Measurements from ENCODE around the gene CELA3A.
"Not testable (repeated sequence)": the region's sequence is repeated elsewhere in the genome, so short reads cannot be mapped to it uniquely, and the experiment has no call there.

The CELA3A gene

DNA sequence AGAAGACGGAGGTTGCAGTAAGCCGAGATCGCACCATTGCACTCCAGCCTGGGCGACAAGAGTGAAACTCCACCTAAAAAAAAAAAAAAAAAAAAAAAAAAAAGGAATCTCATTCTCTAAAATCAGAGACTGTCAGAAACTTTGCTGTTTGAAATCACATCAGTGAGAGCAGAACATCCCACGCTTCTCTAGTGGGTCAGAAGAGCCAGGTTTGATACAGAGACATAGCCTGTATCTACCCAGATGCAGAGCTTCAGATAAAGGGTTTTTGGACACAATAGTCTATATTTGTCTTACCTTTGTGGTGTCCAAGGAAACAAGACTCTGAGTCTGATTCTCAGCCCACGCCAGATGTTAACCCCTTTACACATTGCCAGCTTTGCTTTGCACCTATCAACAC lies 19.6 kb downstream of the CELA3A start:
- DNase-seq: no peak

DNA sequence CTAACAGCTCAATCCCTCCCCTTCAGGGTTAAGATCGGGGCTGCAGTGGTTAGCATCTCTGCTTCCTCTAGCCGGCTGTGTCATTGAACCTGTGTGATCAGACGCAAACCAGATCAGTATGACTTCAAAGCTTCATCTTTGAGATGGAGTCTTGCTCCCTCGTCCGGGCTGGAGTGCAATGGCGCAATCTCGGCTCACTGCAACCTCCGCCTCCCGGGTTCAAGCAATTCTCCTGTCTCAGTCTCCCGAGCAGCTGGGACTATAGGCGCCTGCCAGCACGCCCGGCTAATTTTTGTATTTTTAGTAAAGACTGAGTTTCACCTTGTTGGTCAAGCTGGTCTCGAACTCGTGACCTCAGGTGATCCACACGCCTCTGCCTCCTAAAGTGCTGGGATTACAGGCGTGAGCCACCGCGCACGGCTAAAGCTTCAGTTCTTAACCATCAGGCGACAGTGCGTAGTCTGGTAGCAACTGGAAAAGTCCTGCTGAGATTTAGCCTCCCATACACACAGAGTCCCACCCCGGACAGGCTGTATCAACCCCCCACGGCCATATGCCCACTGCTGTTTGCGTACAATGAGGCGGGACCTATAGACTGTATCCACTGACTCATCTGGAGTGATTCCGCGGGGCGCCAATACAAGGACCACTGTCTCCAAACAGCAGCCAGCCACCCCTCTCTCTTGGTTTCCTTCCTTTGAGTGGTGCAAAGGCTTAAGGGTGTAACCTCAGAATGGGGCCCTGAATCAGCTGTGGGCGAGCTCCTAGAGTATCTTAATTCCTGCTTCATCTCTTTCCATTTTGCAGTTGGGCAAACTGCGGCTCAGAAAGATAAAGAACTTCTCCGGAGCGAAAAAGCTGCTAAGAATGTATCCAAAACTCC lies 23.3 kb downstream of the CELA3A start:
- peak; percentile 84 to 90 for DNase-seq

DNA sequence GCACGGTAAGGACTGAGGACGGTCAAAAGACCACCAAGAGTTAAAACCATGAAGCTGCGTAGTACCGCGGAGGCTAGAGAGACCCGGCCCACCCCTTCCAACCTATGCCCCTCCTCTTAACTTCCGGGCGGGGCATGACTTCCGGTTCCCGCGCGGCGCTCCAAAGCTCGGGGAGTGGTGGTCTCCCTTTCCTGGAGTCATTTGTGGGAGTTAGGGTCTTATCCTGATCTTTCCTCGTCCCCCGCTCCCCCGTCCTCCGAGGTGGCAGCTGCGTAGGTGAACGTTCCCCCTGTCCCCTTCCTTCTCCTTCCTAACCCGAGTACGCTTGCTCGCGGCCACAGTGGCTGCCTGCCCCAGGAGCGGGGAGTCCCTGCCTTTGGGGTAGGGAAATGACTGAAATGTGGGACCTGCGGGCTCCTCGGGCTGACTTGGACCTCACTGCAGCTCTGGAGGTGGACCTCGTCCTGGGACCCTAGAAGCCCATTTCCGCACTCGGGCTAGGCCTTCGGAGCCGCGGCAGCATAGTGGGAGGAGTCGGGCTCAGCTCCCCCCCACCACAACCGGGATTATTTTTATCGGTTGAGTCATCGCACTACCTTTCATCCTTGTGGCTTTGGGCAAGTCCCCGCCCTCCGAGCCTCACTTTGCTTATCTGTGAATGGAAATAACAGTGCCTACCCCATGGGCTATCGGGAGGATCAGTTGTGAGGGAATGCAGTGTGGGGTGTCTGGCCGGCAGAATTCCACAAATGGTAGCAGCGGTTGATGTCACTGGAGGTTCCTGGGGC lies 24.1 kb downstream of the CELA3A start:
- DNase-seq: peak; percentile 92 to 95

DNA sequence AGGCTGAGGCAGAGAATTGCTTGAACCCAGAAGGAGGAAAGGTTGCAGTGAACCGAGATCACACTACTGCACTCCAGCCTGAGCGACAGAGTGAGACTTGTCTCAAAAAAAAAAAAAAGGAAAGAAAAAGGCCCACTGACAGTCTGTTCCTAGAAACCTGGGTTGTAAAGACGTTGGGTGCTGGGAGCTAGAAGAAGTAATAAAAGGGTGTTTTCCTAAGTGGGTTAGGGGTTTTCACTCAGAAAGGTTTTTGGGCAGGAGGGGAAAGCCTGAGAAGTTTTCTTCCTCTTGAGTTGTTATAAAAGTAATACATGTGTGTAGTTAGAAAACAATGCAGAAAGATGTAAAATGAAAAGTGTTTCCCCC lies 25.4 kb downstream of the CELA3A start:
- DNase-seq: no peak

DNA sequence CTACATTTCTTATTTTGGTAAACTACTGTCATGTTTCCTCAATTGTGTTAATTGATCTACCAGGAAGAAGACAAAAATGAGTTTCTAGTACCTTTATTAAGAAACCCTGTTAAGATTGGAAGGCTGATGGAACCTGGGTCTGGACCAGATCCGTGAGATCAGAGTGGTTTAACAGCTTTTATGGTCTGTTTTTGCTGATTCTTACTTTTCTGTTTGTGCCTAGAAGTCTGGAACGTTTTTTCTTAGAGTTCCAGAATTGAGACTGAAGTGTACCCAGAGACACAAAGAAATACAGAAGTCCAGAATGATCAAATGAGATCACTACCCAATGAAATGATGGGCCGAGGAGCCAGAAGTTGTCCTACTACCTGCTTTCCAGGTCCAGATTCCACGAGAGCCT lies 28.6 kb downstream of the CELA3A start:
- no peak for DNase-seq

DNA sequence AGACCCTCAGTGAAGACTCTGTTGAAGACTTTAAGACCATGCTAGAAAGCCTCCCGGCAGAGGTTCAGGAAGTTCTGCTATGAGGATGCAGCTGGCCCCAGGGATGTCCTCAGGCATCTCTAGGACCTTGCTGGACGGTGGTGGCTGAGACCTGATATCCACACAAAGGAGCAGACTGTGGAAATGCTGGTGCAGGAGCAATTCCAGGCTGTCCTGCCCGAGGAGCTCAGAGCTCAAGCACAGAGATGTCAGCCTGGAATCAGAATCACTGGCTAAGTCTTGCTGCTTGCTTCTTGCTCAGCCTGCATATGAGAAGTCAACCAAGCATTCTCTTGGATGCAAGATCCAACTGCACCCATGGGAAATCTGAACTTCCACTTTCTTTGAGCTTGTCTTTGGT lies 29.0 kb downstream of the CELA3A start:
- no peak for DNase-seq

DNA sequence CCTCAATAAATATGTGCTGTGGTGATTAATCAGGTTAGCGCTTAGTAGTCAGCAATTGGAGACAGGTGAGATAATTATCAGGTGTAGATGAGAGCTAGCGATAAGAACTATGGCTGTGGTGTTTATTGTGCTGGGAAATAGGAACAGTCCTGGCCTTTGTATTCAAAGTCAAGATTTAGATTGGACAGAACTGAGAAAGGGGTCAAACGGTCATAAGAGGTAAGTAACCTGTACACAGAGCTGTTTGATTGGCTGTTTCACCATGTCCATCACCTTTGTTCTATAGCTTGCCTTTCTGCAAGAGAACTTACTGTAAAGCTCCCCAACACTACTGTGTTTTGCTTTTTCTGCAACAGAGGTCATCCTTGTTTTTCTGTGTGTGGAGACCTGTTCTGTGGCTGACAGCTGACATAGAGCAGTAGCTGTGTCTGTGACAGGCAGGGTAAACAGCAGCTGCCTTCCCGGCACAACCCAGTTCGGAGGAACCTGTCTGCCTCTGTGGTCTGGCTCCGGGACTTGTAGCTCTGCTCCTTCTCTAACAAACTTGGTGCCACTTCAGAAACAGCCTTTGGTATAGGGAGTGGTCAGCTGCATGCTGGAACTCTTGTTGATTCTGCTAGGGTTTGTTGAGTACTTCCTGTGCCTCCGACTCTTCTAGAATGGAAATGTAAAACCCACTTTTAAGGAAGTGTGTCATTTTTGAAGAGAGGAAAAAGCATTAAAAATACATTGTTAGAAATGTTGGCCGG lies 29.9 kb downstream of the CELA3A start:
- no peak for DNase-seq

DNA sequence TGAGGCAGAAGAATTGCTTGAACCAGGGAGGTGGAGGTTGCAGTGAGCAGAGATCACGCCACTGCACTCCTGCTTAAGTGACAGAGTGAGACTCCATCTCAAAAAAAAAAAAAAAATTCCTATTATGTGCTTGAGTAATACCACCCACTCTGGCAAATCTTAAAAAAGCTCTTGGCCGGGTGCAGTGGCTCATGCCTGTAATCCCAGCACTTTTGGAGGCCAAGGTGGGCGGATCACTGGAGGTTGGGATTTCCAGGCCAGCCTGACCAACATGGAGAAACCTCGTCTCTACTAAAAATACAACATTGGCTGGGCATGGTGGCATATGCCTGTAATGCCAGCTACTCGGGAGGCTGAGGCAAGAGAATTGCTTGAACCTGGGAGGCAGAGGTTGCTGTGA lies 33.4 kb downstream of the CELA3A start:
- not testable (repeated sequence) for DNase-seq

DNA sequence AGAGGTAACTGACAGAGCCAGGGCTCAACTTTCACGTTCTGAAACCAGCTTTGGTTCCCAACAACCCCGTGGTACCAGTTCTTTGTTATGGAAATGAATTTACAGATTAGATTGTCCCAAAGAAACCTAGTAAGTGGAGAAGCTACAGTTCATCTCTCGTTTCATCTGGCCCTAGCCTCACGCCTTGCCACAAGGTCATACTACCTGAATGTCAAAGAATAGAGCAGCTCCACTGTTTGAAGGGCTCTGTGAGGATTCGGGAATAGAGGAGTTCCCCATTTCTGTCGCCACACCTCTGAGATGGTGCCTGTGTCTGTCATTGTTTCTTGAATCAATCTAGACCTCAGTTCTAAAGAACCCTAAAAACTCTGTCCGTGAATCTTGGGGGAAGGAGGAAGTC lies 36.1 kb downstream of the CELA3A start:
- no peak for DNase-seq

DNA sequence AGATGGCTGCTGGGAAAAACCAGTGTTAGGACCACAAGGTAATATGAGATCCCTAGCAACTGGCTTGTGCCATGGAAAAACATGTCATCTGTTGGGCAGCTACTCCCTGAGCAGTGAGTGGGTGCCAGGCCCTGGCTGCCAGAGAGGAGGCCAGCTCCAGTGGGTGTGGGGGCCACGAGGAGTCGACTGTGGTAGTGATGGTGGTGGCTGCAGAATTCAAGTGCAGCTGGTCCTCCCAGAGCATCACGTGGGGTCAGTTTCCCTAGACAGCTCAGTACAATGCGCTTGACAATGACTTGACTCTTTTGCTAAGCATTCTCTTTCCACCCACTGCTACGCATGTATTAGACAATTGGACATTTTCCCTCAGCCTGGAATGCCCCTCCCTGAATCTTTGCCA lies 36.6 kb downstream of the CELA3A start:
- no peak for DNase-seq

DNA sequence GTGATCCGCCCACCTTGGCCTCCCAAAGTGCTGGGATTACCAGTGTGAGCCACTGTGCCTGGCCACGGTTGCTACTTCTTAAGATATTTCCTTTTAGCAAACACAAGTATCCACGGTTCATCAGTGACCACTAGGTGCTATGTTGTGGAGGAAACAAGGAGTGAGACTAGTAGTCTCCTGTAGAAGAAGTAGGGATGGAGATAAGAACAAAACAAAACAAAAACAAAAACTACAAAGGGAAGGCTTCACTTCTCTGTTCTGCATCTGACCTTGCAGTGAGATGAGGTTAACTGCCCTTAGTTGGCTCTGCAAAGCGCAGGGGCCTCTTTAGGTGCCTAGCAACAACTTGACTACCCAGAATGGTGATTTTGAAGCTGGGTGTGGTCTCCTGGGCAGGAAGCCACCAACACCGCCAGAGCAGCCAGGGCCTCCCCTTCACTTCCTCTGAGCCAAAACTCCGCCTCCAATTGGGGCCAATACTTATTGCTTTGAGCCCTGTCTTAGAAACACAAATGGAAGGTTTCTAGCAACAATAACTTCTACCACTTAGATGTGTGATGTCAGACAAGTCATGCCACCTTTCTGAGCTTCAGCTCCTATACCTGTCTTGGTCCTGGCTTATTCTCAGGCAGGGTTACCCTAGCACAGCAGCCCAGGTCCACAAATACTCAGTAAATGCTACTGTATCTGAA lies 38.3 kb downstream of the CELA3A start:
- peak; percentile 65 to 83 for DNase-seq

DNA sequence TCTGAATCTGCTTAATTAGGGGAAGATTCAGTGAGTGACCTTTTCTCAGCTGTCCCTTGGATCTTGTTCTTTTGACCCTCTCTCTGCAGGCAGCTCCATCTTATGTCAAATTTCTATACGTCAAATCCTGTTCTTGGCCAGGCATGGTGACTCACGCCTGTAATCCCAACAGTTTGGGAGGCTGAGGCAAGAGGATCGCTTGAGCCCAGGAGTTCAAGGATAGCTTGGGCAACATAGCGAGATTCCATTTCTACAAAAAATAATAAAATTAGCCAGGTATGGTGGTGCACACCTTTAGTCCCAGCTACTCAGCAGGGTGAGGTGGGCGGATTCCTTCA lies 38.8 kb downstream of the CELA3A start:
- no peak for DNase-seq

DNA sequence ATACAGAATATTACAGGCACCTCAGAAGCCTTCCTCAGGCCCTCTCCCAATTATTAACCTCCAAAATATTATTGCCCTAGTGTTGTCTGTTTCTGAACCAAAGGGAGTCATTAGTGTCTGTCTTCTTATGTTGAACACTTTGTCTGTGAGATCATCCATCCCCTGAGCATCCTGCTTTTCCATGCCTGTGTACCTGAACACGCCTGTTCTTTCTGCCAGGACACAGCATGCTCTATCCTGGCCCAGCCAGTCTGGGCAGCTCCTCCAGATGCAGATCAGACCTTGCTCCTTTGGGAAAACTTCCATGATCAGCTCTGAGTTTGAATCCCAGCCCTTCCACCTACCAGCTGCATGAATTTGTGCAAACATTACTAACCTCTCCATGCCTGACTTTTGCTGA lies 40.0 kb downstream of the CELA3A start:
- DNase-seq: no peak

DNA sequence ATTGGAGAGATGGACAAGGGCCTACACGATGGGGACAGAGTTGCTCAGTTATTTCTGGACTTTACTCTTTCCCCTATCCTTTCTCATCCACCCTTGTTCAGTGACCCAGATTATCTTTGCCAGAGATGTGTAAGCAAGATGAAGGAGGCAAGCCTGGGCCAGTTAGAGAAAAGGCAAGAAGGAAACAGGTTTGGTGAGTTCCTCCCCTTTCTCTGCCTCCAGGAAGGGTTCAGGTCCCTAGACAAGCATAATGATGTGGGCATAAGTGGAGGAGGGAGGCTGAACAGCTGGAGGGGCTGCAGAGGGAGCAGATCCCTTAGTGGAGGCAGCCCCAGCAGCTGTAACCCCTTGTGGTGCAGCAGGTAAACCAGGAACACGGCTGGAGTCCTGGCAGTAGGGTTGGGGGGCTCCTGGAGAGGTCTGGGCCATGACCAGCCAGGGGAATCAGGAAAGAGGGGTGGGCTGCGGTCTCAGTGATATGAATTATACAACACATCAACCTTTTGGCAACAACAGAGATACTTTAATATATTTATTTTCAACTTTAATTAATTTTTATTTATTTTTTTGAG lies 41.8 kb downstream of the CELA3A start:
- no peak for DNase-seq

DNA sequence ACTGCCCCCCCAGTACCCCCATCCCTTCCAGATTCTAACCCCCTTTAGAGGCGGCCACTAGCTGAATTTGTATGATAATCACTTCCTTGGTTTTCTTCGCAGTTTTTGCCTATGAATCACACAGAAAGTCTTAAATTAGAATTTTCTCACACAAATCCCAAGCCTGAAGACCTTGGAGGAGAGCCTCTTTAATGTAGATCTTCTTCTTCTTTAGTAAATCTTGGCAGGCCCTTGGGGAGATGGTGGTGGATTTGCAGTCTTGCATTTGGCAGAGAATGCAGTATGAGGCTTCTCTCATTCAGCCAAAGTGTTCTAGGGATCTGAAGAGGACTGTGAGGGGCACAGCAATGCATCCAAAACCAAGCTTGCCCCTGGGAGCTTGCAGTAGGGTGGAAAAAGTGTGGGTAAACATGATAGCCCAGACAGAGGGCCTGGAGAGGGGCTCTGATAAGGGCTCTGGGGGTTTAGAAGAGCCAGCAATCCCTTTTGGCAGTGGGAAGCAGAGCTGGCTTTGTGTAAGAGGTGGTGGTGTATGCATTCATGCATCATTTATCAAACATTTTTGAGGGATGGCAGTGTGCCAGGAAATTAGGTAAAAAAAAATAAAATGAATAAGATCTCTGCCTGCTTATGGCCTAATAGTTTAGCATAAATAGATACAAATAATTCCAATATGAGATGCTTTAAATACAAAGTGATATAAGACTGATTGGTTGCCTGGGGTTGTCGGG lies 43.4 kb downstream of the CELA3A start:
- peak; percentile 66 to 79 for DNase-seq

DNA sequence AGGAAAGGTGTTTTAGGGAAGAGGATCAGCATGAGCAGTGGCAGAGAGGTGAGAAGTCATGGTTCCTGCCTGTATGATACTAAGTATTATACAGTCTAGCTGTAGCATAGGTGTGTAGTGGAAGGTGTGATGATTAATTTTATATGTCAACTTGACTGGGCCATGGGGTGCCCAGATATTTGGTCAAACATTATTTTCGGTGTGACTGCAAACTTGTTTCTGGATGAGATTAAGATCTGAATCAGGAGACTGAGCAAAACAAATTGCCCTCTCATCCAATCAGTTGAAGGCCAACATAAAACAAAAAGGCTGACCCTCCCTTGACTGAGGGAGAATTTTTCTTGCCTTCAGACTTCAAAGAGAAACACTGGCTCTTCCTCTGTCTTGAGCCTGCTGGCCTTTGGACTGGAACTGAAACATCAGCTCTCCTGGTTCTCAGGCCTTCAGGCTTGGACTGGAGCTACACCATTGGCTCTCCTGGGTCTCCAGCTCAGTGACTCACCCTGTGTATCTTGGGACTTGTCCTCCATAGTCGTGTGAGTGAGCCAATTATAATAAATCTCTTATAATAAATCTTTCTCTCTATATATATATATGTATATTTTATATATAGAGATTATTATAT lies 44.3 kb downstream of the CELA3A start:
- DNase-seq: peak in 1 of 2 experiments; percentile 20

DNA sequence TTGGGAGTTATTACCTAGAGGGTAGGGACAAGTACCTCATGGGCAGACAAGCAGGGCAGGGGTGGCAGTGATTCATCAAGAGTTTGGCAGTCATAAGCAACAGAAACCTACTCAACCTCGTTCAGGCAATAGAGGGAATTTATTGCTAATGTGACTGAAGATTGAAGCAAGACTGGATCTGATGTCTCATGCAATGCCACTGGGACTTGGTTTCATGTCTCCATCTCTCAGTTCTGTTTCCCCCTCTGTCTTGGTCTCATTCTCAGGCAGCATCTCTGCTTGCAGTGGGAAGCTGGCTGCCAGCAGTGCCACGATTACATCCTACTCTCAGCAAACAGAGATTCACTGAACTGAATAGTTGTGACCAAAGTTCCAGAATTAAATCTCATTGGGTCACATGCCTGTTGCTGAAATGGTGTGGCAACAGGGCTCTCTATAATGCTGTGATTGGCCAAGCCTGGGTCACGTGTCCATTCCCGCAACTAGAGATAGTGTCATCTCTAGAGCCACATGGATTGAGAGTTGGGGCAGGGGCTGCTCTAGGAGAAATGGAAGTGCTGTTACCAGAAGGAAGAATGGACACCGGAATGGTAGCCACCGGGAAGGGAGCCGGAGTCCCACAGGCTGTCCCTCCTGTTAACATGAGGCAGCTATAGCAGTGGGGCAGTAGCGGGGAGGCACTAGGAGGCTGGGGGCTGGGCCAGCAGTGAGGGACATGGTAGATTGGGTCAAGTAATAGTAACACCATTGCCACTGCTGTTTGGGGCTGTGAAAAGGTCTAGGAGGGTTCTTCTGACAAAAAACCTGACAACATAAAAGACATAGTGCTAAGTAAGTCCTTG lies 47.1 kb downstream of the CELA3A start:
- no peak for DNase-seq

DNA sequence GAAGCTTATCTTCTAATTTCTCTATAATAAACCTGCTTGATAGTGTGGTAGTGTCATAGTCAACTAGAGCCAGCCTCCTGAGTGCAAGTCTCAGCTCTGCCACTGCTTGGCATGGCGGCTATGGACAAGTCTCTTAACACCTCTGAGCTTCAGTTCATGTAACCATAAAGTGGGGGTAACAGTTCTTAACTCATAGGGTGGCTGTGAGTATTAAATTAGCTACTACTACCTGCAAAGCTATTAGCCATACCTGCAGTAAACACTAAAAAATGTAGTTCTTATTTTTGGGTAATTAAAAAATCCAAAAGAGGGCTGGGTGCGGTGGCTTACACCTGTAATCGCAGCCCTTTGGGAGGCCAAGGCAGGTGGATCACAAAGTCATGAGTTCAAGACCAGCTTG lies 48.9 kb downstream of the CELA3A start:
- DNase-seq: no peak

DNA sequence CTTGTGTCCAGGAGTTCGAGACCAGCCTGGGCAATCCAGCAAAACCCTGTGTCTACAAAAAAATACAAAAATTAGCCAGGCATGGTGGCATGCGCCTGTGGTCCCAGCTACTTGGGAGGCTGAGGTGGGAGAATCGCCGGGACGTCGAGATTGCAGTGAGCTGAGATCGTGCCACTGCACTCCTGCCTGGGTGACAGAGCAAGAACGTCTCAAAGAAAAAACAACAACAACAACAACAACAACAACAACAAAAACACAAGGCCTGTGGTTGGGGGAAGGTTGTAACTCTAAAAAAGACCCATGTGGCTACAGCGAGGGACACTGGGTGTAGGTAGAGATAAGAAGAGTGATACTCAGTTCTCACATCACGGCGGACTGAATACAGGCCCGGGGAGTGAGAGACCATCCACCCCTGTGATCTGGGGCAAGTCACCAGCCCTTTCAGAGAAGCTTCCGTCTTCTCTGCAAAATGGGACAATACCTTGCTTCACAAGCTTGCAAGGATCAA lies 50.2 kb downstream of the CELA3A start:
- no peak for DNase-seq

Data from NCI-H446 (cell line).